ENCODE results near the gene SULT4A1.

SULT4A1 gene

DNA sequence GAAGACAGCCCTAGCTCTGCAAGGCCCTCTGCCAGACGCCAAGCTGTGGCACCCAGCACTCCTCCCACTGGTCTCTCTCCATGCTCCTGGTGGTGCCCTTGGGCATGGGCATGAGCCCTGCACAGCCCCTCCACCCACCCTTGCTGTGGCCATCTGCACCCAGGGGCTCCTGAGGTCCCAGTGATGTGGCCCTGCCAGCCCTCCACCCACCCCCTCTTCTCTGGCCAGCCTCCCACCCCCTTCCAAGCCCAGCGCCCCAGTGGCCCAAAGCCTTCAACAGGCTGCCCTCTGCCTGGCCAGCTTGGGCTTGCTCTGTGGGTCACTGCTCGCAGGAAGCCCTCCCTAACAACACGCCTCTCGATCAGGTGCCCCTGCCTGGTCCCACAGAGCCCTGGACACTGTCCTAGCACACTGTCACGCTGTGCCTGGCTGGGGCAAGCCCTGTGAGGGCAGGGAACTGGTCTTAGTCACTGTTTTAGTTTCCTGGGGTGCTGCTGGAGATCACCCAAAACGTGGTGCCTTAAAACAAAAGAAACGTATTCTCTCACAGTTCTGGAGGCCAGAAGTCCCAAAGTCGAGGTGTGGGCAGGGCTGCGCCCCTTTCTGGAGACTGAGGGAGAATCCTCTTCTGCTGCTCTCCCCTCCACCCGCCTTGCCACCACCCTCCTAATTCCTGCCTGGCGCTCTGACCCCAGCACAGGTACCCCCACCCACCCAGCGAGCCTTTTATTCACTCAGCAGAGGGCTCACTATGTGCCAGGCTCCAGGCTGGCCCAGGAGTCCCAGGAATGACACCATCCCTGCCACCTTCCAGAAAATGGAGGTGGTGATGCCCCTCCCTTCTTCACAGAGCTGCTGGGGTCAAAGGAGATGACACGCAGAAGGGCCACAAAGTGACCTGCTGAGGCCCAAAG lies 14.7 kb downstream of the SULT4A1 start:
- CTCF ChIA-PET = no interaction called here
- no peak for DNase-seq (ENCODE audit: low spot score)
- H3K27ac ChIP-seq = no peak overlapping the region
- TF ChIP-seq, protein P1, sequence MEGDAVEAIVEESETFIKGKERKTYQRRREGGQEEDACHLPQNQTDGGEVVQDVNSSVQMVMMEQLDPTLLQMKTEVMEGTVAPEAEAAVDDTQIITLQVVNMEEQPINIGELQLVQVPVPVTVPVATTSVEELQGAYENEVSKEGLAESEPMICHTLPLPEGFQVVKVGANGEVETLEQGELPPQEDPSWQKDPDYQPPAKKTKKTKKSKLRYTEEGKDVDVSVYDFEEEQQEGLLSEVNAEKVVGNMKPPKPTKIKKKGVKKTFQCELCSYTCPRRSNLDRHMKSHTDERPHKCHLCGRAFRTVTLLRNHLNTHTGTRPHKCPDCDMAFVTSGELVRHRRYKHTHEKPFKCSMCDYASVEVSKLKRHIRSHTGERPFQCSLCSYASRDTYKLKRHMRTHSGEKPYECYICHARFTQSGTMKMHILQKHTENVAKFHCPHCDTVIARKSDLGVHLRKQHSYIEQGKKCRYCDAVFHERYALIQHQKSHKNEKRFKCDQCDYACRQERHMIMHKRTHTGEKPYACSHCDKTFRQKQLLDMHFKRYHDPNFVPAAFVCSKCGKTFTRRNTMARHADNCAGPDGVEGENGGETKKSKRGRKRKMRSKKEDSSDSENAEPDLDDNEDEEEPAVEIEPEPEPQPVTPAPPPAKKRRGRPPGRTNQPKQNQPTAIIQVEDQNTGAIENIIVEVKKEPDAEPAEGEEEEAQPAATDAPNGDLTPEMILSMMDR (conservative IDR thresholded peaks at IDR 0.05; ENCODE audit: low read depth) = no peak
- POLR2A ChIA-PET (ENCODE audit: low non-redundant PET) = no interaction called here

DNA sequence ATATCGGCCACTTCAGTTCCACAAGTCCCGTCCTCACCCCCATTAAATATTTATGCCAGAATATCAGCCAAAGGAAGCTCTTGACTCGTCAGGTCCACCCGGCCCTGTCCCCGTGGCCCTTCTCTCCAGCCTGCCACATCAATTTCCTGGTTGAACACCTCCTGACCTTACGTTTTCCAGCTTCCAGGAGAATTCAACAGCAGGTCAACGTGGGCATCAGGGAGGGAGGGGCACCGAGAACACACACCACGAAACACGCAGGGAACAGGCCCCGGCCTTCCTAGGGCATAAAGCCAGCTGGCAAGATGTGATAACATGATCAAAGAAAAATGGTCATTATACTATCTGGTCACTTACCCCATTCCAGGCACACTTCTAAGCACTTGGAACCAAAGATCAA lies 15.3 kb downstream of the SULT4A1 start:
- ChIA-PET CTCF (no interaction called here), POLR2A (ENCODE audit: low non-redundant PET) (no interaction called here)
- no peak for DNase-seq (ENCODE audit: low spot score)
- no peak overlapping the region for H3K27ac ChIP-seq
- TF ChIP-seq, protein P1 (conservative IDR thresholded peaks at IDR 0.05; ENCODE audit: low read depth) = no peak

DNA sequence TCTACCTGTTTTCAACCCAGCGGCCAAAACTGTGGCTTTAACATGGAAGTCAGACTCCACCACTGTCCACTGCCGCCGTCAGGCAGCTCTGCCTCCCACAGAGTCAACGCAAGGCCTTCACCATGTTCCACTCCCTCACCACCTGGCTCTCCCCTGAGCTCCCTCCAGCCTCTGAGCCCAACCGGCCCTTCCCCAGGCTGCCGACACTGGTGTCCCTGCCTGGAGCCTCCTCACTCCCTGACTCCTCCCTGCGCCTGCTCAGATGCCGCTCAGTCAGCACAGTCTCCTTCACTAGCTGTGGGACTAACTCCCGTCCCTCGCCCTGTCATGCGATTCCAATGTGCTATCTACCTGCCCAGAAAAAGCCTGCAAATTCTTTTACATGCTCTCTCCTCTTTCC lies 16.3 kb downstream of the SULT4A1 start:
- ChIA-PET CTCF (no interaction called here), POLR2A (ENCODE audit: low non-redundant PET) (no interaction called here)
- TF ChIP-seq, protein P1 (conservative IDR thresholded peaks at IDR 0.05; ENCODE audit: low read depth) = no peak
- no peak overlapping the region for H3K27ac ChIP-seq
- DNase-seq (ENCODE audit: low spot score) = no peak

DNA sequence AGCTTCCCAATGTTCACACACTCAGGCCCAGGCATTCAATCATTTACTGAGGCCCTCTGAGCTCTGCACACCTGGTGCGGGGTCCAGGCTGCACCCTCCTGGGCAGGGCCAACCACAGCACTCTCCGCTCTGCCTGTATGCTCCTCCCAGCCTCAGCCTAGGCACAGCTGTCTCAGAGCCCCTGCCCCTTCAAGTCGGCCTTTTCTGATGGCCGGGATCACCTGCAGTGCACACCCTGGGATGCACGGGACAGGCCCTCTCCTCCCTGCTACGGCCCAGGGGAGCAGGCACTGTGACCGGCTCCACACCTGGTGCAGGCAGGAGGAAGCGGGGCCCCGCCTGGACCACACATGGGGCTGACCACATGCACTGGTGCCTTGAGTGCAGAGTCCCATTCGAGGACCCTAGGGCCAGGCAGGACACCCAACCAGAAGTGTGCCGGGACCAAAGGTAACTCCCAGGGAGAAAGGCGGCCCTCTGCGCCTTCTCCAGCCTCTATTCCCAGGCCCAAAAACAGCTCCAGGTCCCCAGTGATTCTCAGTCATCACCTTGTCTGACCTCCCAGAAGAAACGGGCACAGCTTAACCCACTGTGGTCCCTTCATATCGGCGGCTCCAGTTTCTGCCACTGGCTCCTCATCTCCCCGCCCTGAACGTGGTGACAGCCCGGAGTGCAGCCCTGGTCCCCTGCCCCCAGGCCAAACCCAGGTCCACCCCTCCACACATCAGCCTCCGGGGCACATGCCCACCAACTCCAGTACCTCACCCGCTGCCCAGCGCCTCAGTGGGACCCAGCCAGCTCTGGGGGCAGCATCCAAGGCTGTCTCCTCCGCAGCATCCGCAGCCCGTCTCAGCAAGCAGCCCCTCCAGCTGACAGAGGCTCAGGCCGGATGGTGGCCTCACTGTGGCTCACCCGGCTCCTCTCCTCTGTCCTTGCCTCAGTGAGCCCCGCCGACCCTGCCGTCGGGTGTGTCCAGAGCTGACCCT lies 17.5 kb downstream of the SULT4A1 start:
- no peak for DNase-seq (ENCODE audit: low spot score)
- CTCF ChIA-PET = no interaction called here
- POLR2A ChIA-PET (ENCODE audit: low non-redundant PET) = no interaction called here
- TF ChIP-seq, protein P1 (conservative IDR thresholded peaks at IDR 0.05; ENCODE audit: low read depth) = no peak
- no peak overlapping the region for H3K27ac ChIP-seq

DNA sequence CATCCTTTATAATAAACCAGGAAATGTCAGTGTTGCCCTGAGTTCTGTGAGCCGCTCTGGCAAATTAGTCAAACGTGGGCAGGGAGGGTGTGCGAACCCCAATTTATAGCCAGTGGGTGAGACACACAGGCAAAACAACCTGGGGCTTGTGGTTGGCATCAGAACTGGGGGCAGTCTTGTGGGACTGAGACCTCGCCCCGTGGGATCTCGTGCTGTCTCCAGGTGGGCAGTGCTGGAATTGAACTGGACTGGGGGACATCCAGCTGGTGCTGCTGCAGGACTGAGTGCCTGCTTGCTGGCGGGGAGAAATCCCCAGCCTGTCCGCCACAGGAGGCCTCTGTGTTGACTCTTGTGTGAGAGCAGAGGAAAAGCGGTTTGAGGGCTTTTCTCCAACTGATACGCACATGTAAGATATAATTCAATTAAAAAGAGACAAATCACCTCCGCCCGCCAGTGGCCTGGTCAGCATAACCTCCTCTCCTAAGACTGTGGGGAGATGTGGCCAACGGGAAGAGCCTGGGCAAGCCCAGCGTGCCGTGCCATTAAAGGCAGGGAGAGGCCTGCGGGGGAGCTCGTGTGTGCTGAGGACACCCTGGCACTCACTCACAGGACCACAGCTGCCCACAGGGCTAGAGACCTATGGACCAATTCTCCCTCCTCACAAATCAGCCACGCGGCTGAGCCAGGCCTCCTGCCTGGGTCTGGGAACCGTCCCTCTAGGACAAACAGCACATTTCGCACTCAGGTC lies 18.4 kb downstream of the SULT4A1 start:
- H3K27ac ChIP-seq = no peak overlapping the region
- TF ChIP-seq, protein P1 (conservative IDR thresholded peaks at IDR 0.05; ENCODE audit: low read depth) = no peak
- ChIA-PET POLR2A (ENCODE audit: low non-redundant PET) (no interaction called here), CTCF (no interaction called here)
- DNase-seq (ENCODE audit: low spot score) = no peak

DNA sequence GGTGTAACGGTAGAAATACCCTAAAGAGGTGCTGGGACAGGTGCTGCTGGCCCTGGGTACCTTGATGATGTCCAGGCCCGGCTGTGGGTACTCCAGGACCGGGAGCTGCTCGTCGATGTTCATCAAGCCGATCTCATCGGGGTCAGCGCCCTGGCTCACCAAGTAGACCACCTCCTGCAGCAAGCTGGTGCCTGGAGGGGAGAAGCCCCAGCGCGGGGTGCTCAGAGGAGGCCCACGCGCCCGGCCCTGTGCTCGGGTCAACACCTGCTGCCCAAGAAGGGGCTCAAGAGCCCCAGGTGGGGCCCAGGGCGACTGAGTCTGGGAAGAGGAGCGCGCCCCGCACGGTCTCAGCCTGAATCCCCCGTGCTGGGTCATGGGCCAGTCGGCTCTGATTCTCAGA lies 20.6 kb downstream of the SULT4A1 start:
- CTCF ChIA-PET = no interaction called here
- TF ChIP-seq, protein P1 (conservative IDR thresholded peaks at IDR 0.05; ENCODE audit: low read depth) = no peak
- H3K27ac ChIP-seq = no peak overlapping the region
- no peak for DNase-seq (ENCODE audit: low spot score)
- POLR2A ChIA-PET (ENCODE audit: low non-redundant PET) = no interaction called here
